HG02970 (cell line): Measurements from ENCODE around the gene IL9.
"Not testable (repeated sequence)": the region's sequence is repeated elsewhere in the genome, so short reads cannot be mapped to it uniquely, and the experiment has no call there.

Source experiments
- ATAC-seq: cut with Tn5 transposase; IDR thresholded peaks from one replicate; pipeline ENCODE4 v1.9.1; 2021; ENCODE audit warnings: mild to moderate bottlenecking, moderate library complexity, moderate number of reproducible peaks; ENCODE audit not compliant: unreplicated experiment, low FRiP score

The IL9 gene

DNA sequence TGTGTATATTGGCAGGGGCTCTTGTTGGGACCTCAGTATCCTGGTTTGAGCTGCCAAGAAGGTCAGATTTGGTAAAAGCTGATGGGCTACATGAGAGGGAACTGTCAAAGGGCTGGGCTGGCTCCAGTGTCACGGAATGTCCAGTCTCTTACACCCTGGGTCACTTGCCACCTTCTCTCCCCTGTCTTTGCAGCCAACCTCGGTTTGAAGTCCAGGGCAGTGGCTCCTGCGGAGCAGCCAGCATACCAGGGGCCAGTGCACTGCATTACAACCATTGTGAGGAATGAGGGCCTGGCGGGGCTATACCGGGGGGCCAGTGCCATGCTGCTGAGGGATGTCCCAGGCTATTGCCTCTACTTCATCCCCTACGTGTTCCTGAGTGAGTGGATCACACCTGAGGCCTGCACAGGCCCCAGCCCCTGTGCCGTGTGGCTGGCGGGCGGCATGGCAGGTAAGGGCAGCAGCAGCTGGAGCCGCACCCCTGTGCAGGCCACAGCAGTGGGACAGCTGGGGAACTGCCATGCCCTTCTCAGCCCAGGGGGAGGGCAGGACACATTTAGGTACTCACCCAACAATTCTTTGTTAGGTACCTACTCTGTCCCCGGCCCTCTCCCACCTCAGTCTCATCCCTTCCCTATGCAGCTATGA is 24.2 kb downstream of the IL9 start:
- no peak for ATAC-seq

DNA sequence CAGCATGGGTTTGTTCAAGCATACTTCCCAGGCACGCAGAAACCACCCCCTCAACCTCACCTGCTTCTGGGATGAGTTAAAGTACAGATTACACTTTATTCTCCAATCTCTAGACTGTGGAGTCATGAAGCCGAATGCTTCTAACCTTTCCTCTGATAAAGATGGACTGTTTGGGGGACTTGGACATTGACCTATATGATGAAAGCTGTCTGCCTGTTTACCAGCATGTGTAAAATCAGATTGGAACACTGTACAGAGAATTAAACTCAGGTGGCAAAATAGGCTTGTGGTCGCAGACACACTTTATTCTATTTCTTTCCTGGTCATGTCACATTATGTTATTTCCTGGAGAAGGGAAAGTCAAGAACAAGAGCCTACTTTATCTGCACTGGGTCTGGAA is 25.7 kb downstream of the IL9 start:
- no peak for ATAC-seq

DNA sequence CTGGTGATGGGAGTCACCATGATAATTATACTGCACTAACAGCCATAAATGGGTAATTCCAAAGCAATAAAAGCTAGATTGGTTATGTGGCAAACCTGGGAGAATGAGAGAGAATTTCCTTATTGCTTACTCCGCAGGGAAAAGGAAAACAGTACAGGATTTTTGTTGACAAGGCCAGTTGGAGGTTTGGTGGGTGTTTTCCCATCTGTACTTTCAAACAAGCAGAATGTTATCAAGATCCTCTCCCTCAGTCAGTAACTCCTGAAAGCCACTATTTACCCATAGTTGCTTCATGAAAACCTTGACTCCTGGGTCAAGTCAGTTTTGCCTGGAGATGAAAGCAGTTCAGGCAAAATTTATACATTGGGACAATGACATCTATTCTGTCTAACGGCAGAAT is 26.4 kb downstream of the IL9 start:
- ATAC-seq: no peak

DNA sequence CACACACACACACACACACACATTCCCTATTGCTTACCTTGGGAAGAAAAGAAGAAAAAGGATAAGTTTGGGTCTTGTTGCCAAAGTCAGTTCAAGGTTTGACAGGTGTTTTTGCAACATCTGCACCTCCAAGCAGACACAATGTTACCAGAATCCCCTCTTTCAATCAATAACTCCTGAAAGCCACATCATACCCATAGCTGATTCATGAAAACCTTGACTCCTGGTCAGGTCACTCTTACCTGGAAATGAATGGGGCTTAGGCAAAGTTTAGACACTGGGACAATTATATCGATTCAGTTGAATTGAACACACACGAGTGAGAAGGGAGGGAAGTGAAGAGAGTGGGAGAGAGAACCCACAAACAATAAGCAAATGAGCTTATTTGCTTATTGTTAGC is 27.0 kb downstream of the IL9 start:
- ATAC-seq: no peak

DNA sequence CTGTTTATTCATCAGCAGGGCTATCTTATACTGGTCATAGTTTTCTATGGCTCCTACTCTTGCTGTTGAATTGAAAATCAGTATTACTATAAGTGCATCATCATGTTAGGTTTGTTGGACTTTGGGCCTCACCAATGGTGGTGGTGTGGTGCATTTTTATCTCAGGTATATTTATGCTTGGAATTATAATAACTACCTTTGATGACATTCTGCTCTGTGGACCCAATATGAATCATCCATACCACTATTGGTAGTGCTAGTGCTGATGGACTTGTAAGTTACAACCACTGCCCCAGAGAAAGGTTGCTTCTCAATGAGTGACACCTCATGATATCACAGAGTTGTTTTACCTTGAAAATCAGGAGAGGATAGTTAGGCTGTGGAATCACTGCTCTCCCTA is 28.0 kb downstream of the IL9 start:
- ATAC-seq: no peak

DNA sequence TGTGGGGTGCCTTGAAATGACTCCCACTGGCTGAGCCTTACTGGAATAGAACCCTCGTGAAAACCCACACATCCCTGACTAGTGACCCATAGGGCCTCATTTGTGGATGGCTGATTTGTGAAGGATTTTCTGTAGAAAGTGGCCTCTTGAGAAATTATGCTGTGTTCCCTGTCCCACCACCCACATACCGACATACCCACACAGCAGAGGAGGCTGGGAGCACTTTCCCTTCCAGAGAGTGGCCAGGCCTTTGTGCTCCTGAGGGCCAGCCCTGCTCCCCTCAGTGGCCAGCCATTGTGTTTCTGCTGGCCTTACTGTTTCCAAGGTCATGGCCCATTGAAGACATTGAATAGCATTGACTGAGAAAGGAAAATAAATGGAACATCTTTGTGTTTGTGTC is 29.6 kb downstream of the IL9 start:
- no peak for ATAC-seq

DNA sequence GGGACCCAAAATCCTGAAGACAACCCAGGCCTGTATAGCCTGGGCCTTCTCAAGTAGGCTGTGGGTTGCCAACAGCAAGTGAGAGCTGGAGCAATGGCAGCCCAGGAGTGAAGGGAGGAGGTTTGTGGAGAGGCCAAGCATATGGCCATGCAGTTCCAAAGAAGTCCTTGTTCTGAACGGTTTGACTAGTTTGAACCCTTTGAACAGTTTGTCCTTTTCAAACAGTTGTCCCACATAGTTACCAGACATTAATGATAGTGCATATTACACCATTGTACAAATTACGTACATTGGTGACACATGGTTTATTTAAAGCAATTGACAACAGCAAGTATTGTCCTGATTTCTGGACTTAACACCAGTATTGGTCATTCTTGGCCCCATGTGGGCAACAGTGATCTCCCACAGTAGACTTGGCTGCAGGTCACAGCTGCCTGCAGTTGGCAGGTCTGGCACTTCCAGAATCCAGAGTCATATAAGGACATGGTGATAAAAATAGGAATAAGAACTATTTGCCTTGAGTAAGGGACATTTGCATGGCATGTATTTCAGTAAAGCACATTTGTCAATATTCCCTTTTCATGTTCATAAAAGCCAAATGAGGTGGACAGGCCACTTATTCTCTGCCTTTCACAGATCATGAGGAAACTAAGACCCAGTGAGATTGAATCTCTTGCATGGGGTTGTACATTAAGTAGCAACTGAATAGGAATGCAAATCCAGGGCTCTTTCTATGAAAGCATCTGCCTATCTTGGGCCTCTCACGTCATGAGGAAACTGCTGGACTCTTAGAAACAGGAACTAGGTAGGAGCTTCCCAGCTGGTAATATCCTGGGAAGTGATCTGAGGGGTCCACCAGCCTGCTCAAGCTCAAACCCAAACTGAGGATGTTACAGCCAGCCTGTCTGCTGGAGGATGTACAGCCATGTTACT is 30.9 kb downstream of the IL9 start:
- ATAC-seq: no peak

DNA sequence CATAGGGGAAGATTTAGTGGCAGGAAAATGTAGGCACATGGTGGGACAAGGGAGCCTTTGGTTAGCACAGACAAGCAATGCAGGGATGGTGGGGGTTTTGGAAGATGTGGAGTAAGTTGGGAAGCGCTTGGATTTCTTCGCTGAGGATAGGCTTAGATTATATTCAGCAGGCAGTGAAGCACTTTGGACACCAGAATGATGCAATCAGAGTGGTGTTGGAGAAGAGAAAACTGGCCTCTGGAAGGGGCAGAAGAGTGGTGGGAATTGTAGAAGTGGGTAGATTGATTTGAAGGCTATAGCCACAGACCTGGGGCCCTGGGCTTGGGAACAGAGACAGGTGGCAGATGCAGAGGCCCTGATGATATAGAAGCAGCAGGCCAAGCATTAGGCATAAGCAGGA is 32.9 kb downstream of the IL9 start:
- ATAC-seq: no peak

DNA sequence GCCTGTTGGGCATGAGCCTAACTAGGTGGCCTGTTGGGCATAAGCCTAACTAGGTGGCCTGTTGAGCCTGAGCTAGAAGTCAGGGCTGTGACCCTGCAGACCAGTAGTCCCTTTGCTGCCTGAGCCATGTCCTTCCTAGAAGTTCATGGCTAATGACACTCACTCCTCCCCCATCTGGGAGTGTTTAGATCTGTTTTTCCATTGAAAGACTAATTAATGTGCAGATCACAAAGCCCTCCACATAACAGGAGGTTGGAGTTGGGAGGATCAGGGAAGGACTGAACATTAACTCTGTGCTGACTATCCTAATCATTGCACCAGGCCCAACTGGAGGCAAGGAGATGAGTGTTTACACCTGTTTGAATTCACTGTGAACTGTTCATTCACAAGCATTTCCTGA is 33.6 kb downstream of the IL9 start:
- ATAC-seq: no peak

DNA sequence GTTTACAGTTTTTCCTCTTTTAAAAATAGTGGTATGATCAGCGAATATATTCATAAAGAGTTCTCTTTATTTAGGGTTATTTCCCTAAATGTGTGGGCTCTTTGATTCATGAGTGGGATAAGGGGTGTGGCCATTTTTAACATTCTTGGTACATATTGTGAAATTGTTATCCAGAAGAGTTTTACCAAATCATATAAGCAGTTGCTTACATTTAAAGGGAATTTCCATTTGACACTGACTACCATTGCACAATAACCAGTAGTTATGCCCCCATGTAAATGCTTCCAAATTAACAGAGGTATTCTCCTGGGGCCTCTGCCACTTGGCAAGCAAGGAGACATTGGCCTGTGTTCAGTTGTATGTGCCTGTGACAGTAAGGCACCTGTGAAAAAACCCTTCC is 34.0 kb downstream of the IL9 start:
- no peak for ATAC-seq

DNA sequence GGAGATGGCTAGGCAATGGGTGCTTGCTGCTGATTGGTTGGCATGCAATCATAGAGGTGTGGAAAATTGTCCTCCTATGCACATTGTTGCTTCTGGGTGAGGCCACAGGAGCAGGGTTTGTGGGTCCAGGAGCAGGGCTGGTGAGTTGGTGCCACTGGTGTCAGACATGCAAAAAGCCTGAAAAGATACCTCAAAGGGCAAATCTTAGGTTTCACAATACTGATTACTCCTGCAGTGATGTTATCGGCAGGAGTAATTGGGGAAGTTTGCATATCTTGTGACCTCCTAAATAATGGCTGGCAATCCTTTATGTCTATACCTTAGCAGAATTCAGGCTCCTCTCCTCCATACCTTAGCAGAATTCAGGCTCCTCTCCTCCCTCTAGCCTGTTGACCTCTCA is 36.0 kb downstream of the IL9 start:
- ATAC-seq: no peak

DNA sequence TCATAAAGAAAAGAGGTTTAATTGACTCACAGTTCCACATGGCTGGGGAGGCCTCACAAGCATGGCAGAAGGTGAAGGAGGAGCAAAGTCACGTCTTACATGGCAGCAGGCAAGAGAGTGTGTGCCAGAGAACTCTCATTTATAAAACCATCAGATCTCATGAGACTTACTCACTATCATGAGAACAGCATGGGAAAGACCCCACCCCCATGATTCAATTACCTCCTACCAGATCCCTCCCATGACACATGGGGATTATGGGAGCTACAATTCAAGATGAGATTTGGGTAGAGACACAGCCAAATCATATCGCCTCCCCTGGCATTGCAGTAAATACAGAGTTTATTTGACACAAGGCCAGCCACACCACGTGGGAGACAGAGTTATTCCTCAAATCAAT is 36.5 kb downstream of the IL9 start:
- not testable (repeated sequence) for ATAC-seq

DNA sequence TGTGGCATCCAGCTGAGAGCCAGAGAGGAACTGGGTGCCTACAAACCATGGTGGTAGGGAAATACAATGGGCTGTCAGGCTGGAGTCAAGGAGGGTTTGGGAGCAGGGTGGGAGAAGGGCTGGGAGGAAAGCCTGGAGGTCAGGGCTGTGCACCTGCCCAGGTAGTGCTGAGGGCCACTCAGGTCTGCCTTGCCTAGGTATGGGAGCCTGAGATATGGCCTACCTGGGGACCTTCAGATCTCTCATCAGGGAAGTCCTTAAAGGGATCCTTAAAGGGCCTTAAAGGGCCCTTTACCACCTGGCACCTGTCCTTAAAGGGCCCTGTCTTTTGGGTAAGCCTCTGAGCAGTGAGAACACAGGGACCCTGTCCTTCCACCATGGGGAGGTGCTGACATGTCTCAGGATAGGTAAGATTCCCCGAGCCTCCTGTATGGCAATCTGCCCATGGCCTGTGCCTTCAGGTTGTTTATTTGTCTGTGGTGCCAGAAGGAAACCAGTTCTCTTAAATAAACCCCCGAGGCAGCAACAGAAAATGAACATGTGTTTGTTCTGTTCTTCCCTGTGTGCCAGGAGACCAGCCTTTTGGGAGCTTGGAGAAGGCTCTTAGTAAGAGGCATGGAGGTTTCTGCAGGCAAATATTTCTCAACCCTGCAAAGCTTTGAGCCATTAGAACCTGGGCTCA is 37.9 kb downstream of the IL9 start:
- no peak for ATAC-seq

DNA sequence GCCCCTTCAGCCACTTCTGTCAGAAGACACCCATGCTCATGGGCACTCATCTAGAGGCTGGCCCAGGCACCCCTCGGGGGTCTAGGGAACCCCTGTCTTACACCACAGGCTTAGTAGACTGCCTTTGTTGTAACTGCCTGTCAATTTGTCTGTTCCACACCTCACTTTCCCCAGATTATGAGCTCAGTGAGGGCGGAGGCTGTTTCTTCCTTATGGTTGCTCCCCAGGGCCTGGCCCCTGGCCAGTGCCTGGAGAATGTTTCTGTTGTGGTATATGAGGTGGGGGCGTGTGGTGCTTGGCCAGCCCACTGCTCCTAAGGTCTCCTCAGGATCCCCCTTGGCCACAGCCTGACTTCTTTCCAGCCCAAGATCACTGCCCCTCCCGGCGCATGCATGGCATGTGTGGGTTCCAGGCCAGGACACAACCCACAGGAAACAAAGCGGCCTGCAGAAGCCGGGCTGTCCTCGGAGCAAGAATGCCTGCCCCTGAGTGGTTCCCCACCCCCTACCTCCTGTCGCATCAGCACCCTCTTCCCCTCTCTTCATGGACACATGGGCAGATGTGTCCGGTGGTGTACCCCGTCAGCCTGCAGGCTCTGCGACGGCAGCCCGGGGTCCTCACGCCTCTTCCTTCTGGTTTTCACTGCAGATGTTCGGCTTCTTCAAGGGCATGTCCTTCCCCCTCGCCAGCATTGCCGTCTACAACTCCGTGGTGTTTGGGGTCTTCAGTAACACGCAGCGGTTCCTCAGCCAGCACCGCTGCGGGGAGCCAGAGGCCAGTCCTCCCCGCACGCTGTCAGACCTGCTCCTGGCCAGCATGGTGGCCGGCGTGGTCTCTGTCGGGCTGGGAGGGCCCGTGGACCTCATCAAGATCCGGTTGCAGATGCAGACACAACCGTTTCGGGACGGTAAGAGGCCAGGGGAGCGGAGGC is 43.5 kb downstream of the IL9 start:
- no peak for ATAC-seq

DNA sequence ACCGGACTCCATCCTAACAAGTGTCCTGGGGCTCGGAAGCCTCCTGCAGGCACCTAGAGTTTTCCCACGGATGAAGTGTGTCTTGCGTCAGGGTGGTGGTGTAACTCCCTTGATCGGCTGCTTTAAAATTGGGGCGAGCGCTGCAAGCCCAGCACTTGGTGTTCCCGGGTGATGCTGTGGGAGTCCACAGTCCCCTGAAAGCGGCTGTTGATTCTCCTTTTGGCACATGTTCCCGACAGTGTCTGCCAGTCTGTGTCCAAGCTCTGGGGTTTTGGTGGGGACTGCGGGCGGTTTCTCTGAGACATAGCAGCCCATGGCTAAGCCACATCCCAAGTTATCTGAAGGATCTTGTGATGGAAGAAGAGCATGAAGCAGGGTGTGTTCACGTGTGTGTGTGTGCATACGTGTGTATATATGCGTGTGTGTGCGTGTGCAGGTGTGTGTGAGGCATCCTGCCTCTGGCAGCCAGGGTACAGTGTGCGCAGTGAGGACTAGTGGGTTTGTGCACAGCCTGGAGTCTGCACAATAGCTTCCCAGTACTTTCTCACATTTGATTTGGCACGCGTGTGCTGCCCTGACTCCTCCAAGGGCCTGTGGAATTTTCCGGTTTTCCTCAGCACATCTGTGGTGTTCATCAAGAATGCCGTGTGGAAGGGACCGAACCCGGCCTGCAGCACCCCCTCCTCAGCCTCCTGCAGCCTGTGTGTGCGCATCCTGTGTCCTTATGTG is 44.3 kb downstream of the IL9 start:
- no peak for ATAC-seq

DNA sequence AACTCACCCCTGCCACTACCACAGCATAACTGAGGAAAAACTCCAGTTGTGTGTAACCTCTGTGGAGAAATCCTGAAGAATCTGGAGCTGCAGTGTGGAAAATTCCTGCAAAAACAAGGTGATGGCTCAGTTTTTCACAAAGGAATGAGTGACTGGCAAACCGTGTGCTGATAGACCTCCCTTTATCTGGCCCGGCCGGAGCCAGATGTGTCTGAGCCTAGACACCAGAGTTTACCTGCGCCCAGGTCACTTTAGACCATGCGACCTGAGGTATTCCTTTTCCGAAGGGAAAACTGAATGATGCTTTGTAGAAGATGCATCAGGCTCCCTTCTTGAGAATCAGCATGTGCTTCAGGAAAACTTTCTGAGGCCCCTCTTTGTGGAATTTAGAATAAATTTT is 45.0 kb downstream of the IL9 start:
- no peak for ATAC-seq

DNA sequence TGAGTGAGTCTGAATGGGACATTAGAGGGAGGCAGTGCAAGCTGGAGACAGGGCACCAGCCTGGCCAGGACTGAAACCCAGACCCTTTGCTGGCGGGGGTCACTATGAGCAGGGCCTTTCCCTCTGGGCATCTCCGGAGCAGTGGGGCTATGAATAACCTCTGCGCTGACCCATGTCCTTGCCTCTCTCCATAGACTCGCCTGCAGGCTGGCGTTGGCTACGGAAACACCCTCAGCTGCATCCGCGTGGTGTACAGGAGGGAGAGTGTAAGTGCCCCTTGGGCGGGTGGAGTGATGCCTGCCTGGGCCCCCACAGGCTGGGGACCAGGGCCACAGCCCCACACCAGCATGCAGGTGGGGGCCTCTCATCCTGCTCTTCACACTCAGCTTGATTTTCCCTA is 45.4 kb downstream of the IL9 start:
- no peak for ATAC-seq

DNA sequence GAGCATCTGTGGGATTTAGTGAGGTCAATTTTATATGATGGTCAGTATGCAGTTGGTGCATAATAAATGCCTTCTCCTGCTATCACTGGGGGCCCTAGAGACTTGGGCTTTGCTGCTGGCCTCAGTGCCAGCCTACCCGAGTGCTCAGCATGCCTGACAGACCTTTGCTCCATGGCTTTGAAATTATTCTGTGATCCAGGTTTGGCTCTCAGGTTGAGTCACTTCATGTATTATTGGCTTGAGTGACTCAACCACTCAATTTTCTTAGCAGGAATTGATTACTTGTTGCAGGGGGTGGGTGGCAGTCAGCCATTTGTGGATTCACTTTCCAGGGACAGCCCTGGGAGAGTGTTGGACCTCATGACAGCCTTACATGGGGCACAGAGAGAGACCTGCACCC is 47.7 kb downstream of the IL9 start:
- ATAC-seq: no peak

DNA sequence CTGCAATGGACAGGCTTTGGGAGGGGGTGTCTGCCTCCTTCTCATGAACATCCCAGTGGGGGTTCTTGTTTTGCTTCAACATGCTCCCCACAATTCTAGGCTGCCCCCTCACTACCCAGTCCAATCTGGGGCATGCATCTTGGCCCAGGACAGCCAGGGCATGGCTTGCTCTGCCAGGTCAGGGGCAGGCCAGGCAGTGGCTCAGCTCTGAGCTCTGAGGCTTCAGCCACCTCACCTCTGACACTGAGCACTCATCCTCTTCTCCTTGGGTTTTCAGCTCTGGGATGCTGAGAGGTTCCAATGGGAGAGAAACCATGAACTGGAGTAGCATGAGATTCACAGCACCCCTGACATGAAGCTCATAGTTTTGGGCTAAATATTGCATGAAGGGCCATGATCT is 49.3 kb downstream of the IL9 start:
- ATAC-seq: no peak
